ENCODE results near the gene ZNF774.
A peak's percentile ranks its signal among the peaks of the same experiment; 100 is the strongest.

Gene ZNF774

GRCh38 chr15:90400005-90400758, 48.1 kb downstream of the ZNF774 start:
- no peak for TF ChIP-seq CTCF (IDR thresholded peaks at IDR 0.05; ENCODE audit: borderline replicate concordance, insufficient read depth, low read depth, low read length)
- H3K4me3 ChIP-seq (ENCODE audit: low read depth, low read length): peak overlapping the region; percentile 17

- no peak for TF ChIP-seq CTCF (IDR thresholded peaks at IDR 0.05; ENCODE audit: borderline replicate concordance, insufficient read depth, low read depth, low read length)
These were observed 48.8 kb downstream of the ZNF774 start for GRCh38 chr15:90400759-90401314.

GRCh38 chr15:90401495-90401894, 49.4 kb downstream of the ZNF774 start:
- H3K4me3 ChIP-seq (ENCODE audit: low read depth, low read length): no peak overlapping the region
- TF ChIP-seq CTCF (IDR thresholded peaks at IDR 0.05; ENCODE audit: borderline replicate concordance, insufficient read depth, low read depth, low read length): no peak

More at GRCh38 chr15:90400759-90401314, 48.8 kb downstream of the ZNF774 start:
- H3K4me3 ChIP-seq (ENCODE audit: low read depth, low read length): peak overlapping the region; percentile 17

GRCh38 chr15:90402223-90402622, 50.1 kb downstream of the ZNF774 start:
- no peak for TF ChIP-seq CTCF (IDR thresholded peaks at IDR 0.05; ENCODE audit: borderline replicate concordance, insufficient read depth, low read depth, low read length)
- no peak overlapping the region for H3K4me3 ChIP-seq (ENCODE audit: low read depth, low read length)

- no peak for TF ChIP-seq CTCF (IDR thresholded peaks at IDR 0.05; ENCODE audit: borderline replicate concordance, insufficient read depth, low read depth, low read length)
These were observed 50.7 kb downstream of the ZNF774 start for GRCh38 chr15:90402767-90403166.

GRCh38 chr15:90405055-90405607, 53.0 kb downstream of the ZNF774 start:
- no peak for TF ChIP-seq CTCF (IDR thresholded peaks at IDR 0.05; ENCODE audit: borderline replicate concordance, insufficient read depth, low read depth, low read length)
- H3K4me3 ChIP-seq (ENCODE audit: low read depth, low read length): no peak overlapping the region

More at GRCh38 chr15:90402767-90403166, 50.7 kb downstream of the ZNF774 start:
- no peak overlapping the region for H3K4me3 ChIP-seq (ENCODE audit: low read depth, low read length)
